Stimulated activated CD4-positive, alpha-beta T cell treated with anti-CD3 and anti-CD28 coated beads, TNF-alpha, amount 100 ng/mL, for 48 hours (primary cell): ENCODE results near the gene INTS1.

Experiments used
- DNase-seq, 3 donors: peaks; one replicate each; pipeline ENCODE4 v3.0.0-alpha.2; 2020; ENCODE audit warnings: low read depth in 3 of 3

The INTS1 gene

GRCh38 chr7:1542841-1543747, 38.9 kb upstream of the INTS1 start:
- no peak for DNase-seq

DNA sequence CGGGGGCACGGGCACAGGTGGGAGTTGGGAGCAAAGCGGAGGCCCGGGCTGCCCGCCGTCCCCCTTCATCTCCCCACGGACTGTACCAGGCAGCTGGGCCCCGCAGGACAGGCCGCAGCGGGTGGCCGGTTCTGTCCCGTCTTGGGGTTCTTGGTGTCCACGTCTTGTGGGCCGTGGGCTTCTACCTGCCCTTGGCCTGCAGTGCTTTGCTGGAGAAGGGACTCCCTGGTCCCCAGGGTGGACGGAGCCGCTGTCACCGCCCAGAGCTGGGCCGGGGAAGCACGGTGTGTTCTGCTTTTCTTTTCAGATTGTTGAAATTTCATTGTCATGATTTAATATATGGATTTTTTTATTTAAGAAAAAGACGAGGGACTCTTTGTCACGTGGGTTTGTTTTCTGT, 38.1 kb upstream of the INTS1 start:
- no peak for DNase-seq

- no peak for DNase-seq
Observed at GRCh38 chr7:1541431-1542162, 37.4 kb upstream of the INTS1 start.

DNA sequence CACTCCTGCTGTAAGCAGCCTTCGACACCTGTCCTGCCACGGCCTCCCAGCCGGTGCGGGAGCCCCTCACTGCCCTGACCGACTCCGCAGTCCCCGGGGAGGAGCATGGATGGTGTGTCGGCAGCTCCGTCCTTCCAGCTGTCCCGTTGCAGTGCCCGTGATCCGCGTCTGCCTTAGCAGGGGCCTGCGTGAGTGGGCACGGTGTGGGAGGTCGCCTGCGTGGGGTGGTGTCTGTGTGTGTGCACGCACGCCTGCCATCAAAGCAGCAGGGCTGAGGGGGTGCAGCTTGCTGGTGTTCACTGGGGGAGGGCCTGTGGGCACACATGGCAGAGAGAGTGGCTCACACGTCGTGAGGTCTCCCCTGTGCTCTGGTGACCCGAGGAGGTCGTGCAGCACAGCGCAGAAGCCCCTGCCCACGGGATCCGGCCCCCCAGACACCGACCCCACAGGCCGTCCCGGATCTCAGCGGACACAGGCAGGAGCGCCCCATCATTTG, 36.6 kb upstream of the INTS1 start:
- no peak for DNase-seq

DNA sequence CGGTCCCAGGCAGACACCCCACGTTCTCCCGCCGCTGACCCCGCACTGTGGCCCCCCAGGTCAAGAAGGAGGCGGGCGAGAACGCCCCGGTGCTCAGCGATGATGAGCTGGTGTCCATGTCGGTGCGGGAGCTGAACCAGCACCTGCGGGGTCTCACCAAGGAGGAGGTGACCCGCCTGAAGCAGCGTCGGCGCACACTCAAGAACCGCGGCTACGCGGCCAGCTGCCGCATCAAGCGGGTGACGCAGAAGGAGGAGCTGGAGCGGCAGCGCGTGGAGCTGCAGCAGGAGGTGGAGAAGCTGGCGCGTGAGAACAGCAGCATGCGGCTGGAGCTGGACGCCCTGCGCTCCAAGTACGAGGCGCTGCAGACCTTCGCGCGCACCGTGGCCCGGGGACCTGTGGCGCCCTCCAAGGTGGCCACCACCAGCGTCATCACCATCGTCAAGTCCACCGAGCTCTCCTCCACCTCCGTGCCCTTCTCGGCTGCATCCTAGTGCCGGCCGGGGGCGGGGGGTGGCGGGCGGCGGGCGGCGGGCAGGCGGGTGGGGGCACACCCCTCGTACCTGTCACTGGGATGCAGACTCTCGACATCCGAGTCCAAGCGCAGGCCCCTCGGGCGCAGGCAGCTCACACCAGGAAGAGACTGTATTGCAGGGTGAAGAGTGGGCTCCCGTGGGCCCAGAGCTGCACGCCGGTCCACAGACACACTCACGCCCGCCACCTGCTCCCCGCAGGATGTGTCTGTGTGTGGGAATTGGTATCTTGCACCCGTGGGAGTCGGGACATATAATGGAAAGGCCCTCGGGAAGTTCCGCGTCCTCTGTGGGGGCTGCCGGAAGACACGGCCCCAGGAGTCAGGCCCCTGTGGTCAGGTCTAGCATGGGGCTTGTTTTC, 35.9 kb upstream of the INTS1 start:
- DNase-seq: no peak

DNA sequence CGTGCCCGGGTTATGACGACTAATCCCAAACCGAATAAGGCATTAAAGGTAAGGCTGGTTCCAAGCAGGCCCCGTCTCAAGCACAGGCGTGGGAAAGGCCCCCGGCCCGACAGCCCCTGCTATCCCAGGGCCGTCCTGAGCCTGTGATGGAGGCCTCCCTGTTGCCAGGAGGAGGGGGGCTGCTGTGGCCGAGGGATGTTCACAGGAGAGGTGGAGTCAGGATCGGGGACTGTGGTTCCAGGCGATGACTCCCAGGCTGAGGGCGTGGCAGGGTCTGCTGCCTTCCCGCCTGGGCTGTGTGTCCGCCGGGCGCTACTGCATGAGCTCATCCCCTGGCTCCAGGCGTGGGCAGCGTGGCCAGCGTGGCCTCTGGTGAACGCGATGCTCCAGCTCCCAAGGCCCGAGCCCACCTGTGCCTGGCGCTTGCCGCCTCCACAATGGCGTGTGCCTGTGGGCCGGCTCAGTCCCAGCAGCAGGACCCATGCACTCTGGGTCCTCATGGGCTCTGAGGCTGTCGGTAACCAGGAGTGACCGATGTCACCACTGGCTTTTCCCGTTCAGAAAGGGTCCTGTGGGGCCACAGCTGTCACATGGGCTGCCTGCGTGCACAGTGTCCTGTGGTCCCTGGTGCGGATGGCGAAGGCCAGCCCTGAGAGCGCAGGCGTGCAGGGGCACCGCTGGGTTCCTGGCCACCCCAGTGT, 35.1 kb upstream of the INTS1 start:
- DNase-seq: no peak

- DNase-seq: no peak
Observed at GRCh38 chr7:1538544-1539180, 34.5 kb upstream of the INTS1 start.

GRCh38 chr7:1537535-1538412, 33.6 kb upstream of the INTS1 start:
- DNase-seq: no peak

- no peak for DNase-seq
Observed at GRCh38 chr7:1536743-1537534, 32.8 kb upstream of the INTS1 start.

DNA sequence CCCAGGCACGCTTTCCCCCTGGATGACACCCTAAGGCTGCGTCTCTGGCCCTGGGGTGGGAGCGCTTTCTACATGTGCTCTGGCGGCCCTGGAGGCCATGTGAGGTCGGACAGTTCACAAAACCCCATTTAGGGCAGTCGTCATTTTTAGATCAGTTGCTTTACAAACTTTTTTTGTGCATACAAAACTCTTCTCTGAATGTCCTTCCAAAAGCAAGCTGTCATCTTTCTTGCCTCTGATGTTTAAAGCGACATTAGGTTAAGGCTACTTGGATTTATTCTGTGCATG, 32.2 kb upstream of the INTS1 start:
- no peak for DNase-seq

DNA sequence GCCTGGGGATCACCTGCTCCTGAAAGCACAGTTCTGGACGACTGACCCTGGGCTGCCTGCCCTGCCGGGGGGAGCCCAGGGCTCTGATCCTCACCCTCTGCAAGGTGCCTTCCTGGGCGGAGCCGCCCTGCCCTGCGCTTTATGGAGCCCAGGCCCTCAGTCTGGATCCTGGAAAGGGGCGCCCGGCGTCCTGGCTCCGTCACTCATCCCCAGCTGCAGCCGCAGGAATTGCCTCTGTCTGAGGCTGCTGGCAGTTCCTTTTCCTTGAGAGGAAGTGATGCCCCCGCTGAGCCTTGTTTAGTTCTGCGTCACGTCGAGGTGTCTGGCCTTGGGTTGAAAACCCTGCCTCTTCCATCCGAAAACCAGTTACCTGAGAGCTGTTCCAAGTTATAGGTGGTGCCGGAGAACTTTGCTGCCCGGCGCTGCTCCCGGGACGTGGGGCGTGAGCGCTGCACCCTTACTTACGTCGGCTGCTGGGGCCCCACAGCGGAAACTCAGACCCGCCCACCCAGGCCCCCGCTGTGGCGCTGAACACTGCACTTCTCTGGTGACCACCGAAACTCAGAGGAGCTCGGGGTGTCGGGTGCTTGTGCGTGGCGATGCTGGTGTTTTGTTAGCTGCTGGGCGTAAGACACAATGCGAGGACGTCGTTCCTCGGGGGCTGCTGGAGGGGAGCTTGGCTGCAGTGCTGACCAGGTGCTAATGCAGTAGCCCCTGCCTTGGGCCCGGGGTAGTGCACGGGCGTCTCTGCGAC, 31.7 kb upstream of the INTS1 start:
- DNase-seq: no peak

- no peak for DNase-seq
Observed at GRCh38 chr7:1535100-1535458, 30.9 kb upstream of the INTS1 start.

- DNase-seq: no peak
Observed at GRCh38 chr7:1534330-1535099, 30.3 kb upstream of the INTS1 start.

- DNase-seq: peak in 1 of 3 donors; percentile 26
Observed at GRCh38 chr7:1533547-1534329, 29.5 kb upstream of the INTS1 start.

DNA sequence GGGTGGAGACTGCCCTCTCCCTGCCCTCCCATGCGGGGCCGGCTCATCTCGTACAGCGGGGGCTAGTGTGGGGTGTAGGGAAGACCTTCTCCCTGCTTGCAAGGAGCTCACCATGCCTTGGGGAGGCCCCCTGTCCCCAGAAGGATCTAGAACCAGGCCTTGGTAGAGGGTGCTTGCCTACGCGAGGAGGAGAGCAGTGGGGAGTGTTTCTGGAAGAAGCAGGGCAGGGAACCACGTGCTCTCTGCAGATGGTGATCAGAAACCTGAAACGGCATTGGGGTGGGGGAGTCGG, 29.0 kb upstream of the INTS1 start:
- DNase-seq: no peak

GRCh38 chr7:1532456-1533254, 28.5 kb upstream of the INTS1 start:
- DNase-seq: peak in 2 of 3 donors; percentile 14 to 50
